ENCODE data around the gene RNF114. TPM values are rescaled to one million over a fixed set of nuclear protein-coding genes. Genes with fewer than 3 reads are reported as not detected.

The RNF114 gene
- total RNA-seq (2013; cell fraction: nucleolus; rRNA removed): 82.6 and 90.8 TPM in 2 replicates
- 48.0 and 48.3 TPM in 2 replicates for total RNA-seq (2014; rRNA removed)
- total RNA-seq (2014; rRNA removed; fragmentation: Illumina TruSeq; extraction: Trizol): 36.6 and 39.1 TPM in 2 replicates
- 56.9 and 62.9 TPM in 2 replicates for total RNA-seq (2021)
- polyA plus RNA-seq (2011; ENCODE audit: low read depth): 38.0 TPM
- polyA plus RNA-seq (2011; rRNA removed): 80.1 and 90.7 TPM in 2 replicates
- polyA plus RNA-seq (2011; cell fraction: cytosol; rRNA removed): 122 and 152 TPM in 2 replicates
- polyA plus RNA-seq (2011; cell fraction: nucleus; rRNA removed): 73.6 and 94.1 TPM in 2 replicates
- polyA plus RNA-seq (2012): 53.8 and 60.3 TPM in 2 replicates
- polyA plus RNA-seq (2014; fragmentation: Illumina TruSeq; extraction: Trizol): 42.3 and 46.4 TPM in 2 replicates
- polyA plus RNA-seq (2014; fragmentation: Nextera tagmentation; extraction: Ambion mirVana): 10 to 100 TPM; 28.0 to 33.2 TPM
- 38.9 and 44.3 TPM in 2 replicates for polyA plus RNA-seq (2014; rRNA removed)
- polyA plus RNA-seq (2016; fragmentation: Nextera tagmentation; extraction: Ambion mirVana): 10 to 100 TPM; 75.3 to 82.3 TPM
- polyA minus RNA-seq (2011; rRNA and poly(A)+ RNA removed): 63.7 and 66.8 TPM in 2 replicates
- polyA minus RNA-seq (2011; cell fraction: cytosol; rRNA and poly(A)+ RNA removed): 24.3 and 36.8 TPM in 2 replicates
- 19.6 and 32.6 TPM in 2 replicates for polyA minus RNA-seq (2011; cell fraction: nucleus; rRNA and poly(A)+ RNA removed)
- Bru-seq, nascent RNA: percentile 91 among the genes with signal in this experiment
- BruChase-seq, experiment 1, labeled RNA remaining after a 6-hour chase: percentile 89 among the genes with signal in this experiment
- percentile 92 among the genes with signal in this experiment for BruChase-seq, experiment 2, labeled RNA remaining after a 2-hour chase
- long read RNA-seq, experiment 1, transcript RNF114-201 (6 exons, 2,503 nt): major isoform, 59 of 63 reads
- long read RNA-seq, experiment 1, partial matches to known transcripts: 0 of 63 reads
- long read RNA-seq, experiment 1, other reads (novel, unspliced or antisense): 4 of 63 reads
- long read RNA-seq, experiment 2, transcript RNF114-201 (6 exons, 2,503 nt): major isoform, 346 of 398 reads
- long read RNA-seq, experiment 2, partial matches to known transcripts: 37 of 398 reads
- long read RNA-seq, experiment 2, other reads (novel, unspliced or antisense): 10 of 398 reads

GRCh38 chr20:49936153-49937026, at the start of gene RNF114:
Gene RNF114 (plus strand): TSS chr20:49936397. CDS start chr20:49936413, 16 bp downstream.
- ChIA-PET RAD21 (ENCODE audit: unreplicated experiment) (interaction anchor here (1.3 to 2.5 kb wide), 3 partner anchors 21 to 230 kb away, joined by 3 to 12 read pairs (median 9); partner anchors contain the start of gene SPATA2), SMC1A (ENCODE audit: uncharacterized antibody, unreplicated experiment) (interaction anchor here (0.6 to 2.7 kb wide), 6 partner anchors 20 to 627 kb away, joined by 3 to 13 read pairs (median 5); no protein-coding TSS in a partner anchor), POLR2A (interaction anchor here (0.7 to 1.8 kb wide), 7 partner anchors 17 to 225 kb away, joined by 3 to 11 read pairs (median 3); partner anchors contain the start of genes PEDS1 and SPATA2), CTCF (interaction anchor here (0.6 to 5.2 kb wide), 8 partner anchors 23 to 674 kb away, joined by 3 to 31 read pairs (median 12); no protein-coding TSS in a partner anchor)
- DNase-seq (ENCODE audit: low read depth, low spot score): no peak
- Histone ChIP-seq H3K36me3 (ENCODE audit: control insufficient read depth in 2 of 2, insufficient read depth in 2 of 2, low read length in 1 of 2) (peaks cover 0 to 4% of the 10 kb centered on the region in 2 experiments; a peak in 1 of 4 replicates), H3K4me2 (ENCODE audit: control insufficient read depth, insufficient read depth) (peak within 1 kb of the TSS; percentile 88), H3K27me3 (replicated peaks in 1 of 2; ENCODE audit: control insufficient read depth in 2 of 2, insufficient read depth in 2 of 2, low read length in 1 of 2) (no peaks in the 10 kb centered on the region), H3K27ac (ENCODE audit: control insufficient read depth, insufficient read depth) (peak within 1 kb of the TSS; percentile 85), H3K79me2 (ENCODE audit: control insufficient read depth, insufficient read depth, low read length) (peaks cover 45% of the 10 kb centered on the region), H3K9ac (ENCODE audit: control insufficient read depth, insufficient read depth, low read length) (peak within 1 kb of the TSS; percentile 87), H4K20me1 (ENCODE audit: control insufficient read depth, insufficient read depth) (peaks cover under 1% of the 10 kb centered on the region; the same call in 1 of the 2 replicates), H3K4me3 (peak within 1 kb of the TSS; percentile 90), H3K4me1 (ENCODE audit: control insufficient read depth, insufficient read depth, low read length) (peaks cover 17% of the 10 kb centered on the region), H3K9me3 (replicated peaks; ENCODE audit: control insufficient read depth, insufficient read depth, low read length) (no peaks in the 10 kb centered on the region), H2AFZ (ENCODE audit: control insufficient read depth, low read depth, low read length) (peak within 1 kb of the TSS; percentile 83)
- intact Hi-C loops (cut with micrococcal nuclease; ENCODE audit: unreplicated experiment): no loop called here
- no TSS peak for BruUV-seq (replicated peaks)
- in situ Hi-C loops (cut with MboI): no loop called here
- peak; percentile 85 for ATAC-seq
- under 1% methylated on average over 57 of the region's 79 CpGs for WGBS (ENCODE audit: insufficient coverage, insufficient replicate concordance, low lambda C conversion rate, missing lambda C conversion rate)
- FAIRE-seq: no peak
- TF ChIP-seq SP1 (IDR thresholded peaks at IDR 0.05; ENCODE audit: low read depth, low read length) (peak; percentile 92), CHD2 (IDR thresholded peaks at IDR 0.05; ENCODE audit: borderline replicate concordance, low read depth, low read length) (no peak), ASH2L (IDR thresholded peaks at IDR 0.05; ENCODE audit: borderline replicate concordance, low read depth) (peak; percentile 52; the same call in 1 of the 2 replicates), FOS (IDR thresholded peaks at IDR 0.05; ENCODE audit: borderline replicate concordance, extremely low read depth, insufficient read length) (no peak), ZBTB33 (IDR thresholded peaks at IDR 0.05) (no peak), MXI1 (IDR thresholded peaks at IDR 0.05; ENCODE audit: low read depth, low read length) (peak; percentile 67)
- TF ChIP-seq, protein P1, sequence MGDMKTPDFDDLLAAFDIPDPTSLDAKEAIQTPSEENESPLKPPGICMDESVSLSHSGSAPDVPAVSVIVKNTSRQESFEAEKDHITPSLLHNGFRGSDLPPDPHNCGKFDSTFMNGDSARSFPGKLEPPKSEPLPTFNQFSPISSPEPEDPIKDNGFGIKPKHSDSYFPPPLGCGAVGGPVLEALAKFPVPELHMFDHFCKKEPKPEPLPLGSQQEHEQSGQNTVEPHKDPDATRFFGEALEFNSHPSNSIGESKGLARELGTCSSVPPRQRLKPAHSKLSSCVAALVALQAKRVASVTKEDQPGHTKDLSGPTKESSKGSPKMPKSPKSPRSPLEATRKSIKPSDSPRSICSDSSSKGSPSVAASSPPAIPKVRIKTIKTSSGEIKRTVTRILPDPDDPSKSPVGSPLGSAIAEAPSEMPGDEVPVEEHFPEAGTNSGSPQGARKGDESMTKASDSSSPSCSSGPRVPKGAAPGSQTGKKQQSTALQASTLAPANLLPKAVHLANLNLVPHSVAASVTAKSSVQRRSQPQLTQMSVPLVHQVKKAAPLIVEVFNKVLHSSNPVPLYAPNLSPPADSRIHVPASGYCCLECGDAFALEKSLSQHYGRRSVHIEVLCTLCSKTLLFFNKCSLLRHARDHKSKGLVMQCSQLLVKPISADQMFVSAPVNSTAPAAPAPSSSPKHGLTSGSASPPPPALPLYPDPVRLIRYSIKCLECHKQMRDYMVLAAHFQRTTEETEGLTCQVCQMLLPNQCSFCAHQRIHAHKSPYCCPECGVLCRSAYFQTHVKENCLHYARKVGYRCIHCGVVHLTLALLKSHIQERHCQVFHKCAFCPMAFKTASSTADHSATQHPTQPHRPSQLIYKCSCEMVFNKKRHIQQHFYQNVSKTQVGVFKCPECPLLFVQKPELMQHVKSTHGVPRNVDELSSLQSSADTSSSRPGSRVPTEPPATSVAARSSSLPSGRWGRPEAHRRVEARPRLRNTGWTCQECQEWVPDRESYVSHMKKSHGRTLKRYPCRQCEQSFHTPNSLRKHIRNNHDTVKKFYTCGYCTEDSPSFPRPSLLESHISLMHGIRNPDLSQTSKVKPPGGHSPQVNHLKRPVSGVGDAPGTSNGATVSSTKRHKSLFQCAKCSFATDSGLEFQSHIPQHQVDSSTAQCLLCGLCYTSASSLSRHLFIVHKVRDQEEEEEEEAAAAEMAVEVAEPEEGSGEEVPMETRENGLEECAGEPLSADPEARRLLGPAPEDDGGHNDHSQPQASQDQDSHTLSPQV (IDR thresholded peaks at IDR 0.05): no peak
- TF ChIP-seq, protein P2, sequence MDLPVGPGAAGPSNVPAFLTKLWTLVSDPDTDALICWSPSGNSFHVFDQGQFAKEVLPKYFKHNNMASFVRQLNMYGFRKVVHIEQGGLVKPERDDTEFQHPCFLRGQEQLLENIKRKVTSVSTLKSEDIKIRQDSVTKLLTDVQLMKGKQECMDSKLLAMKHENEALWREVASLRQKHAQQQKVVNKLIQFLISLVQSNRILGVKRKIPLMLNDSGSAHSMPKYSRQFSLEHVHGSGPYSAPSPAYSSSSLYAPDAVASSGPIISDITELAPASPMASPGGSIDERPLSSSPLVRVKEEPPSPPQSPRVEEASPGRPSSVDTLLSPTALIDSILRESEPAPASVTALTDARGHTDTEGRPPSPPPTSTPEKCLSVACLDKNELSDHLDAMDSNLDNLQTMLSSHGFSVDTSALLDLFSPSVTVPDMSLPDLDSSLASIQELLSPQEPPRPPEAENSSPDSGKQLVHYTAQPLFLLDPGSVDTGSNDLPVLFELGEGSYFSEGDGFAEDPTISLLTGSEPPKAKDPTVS (IDR thresholded peaks at IDR 0.05; ENCODE audit: low read depth, low read length): 0 out of 2 replicates have a peak, but pooled peaks have one; percentile 6

Data from GM12878 (cell line).